HepG2 (cell line): ENCODE data around the gene SMIM22. TPM values are rescaled to one million over a fixed set of nuclear protein-coding genes. Genes with fewer than 3 reads are reported as not detected.

ENCODE experiments used
- ATAC-seq: fragments of 200-7000 bp; cut with Tn5 transposase; 3 replicates; pipeline ENCODE4 v1.9.1; 2020; ENCODE audit warnings: mild to moderate bottlenecking, moderate library complexity
- BruUV-seq: library from RNA; stranded (reverse); fragments of 400-500 nt; replicated peaks from 2 replicates; lab custom pipeline; 2021; lab: Mats Ljungman, UMichigan
- CTCF ChIA-PET: fragments of 300-600 bp; formaldehyde crosslinking; extraction: SDS; loops from one replicate; lab custom pipeline; 2021; ENCODE audit warnings: low total read pairs, inconsistent platforms, low intra/inter-chr PET ratio; lab: Yijun Ruan, JAX
- POLR2A ChIA-PET: fragments of 350-600 bp; sonication (Branson Sonifier 250); formaldehyde crosslinking; loops from one replicate; lab custom pipeline; 2020; ENCODE audit warnings: antibody characterized with exemption, inconsistent platforms; lab: Yijun Ruan, JAX
- DNase-seq: peaks from one replicate; pipeline ENCODE4 v3.0.0-alpha.2; 2015; ENCODE audit warnings: low spot score
- FAIRE-seq: peaks from 3 replicates; lab custom pipeline; 2011; peaks lifted over from hg19 to GRCh38; lab: Jason Lieb, UNC
- H2AFZ ChIP-seq: one replicate; pipeline ENCODE4 v1.6.1; 2011; ENCODE audit warnings: low read length, inconsistent platforms
- H3K27ac ChIP-seq: fragments of 300-600 bp; 3 replicates; pipeline ENCODE4 v1.8.0; 2011; ENCODE audit warnings: mixed run types, mild to moderate bottlenecking, mixed read lengths, low read length, inconsistent platforms; ENCODE audit not compliant: insufficient read depth; ENCODE audit errors: extremely low read length
- H3K27me3 ChIP-seq, 2 experiments: fragments of 200-600 bp in 1 of 2; 2 replicates in 1 of 2; 3 replicates in 1 of 2; pipeline versions ENCODE4 v1.6.0 to v1.8.0; 2011; ENCODE audit warnings: low read length in 2 of 2, mild to moderate bottlenecking in 2 of 2, moderate library complexity in 2 of 2, inconsistent platforms in 1 of 2; ENCODE audit not compliant: insufficient read depth in 2 of 2, control insufficient read depth in 1 of 2
- H3K36me3 ChIP-seq, 2 experiments: fragments of 200-600 bp in 1 of 2; replicated peaks in 1 of 2; 2 replicates in 1 of 2; 3 replicates in 1 of 2; pipeline versions ENCODE4 v1.5.1 to v1.8.0; 2011; ENCODE audit warnings: low read length in 2 of 2, inconsistent platforms in 1 of 2; ENCODE audit not compliant: insufficient read depth in 2 of 2, control insufficient read depth in 1 of 2
- H3K4me1 ChIP-seq: 2 replicates; pipeline ENCODE4 v1.5.1; 2012; ENCODE audit warnings: low read length, inconsistent platforms; ENCODE audit not compliant: insufficient read depth
- H3K4me2 ChIP-seq: 2 replicates; pipeline ENCODE4 v1.6.0; 2011; ENCODE audit warnings: low read depth, low read length, inconsistent platforms
- H3K4me3 ChIP-seq, 3 experiments: fragments of 200-600 bp in 1 of 3; sonication (generic), shearing (Covaris generic) in 1 of 3; replicated peaks in 1 of 3; 2 replicates each; pipeline ENCODE4 v1.5.1; 2011 to 2016; ENCODE audit warnings: low read length in 3 of 3, inconsistent platforms in 2 of 3, low read depth in 2 of 3, mild to moderate bottlenecking in 2 of 3, control low read depth in 1 of 3, mixed read lengths in 1 of 3; ENCODE audit not compliant: insufficient read depth in 1 of 3
- H3K79me2 ChIP-seq: one replicate; pipeline ENCODE4 v1.6.1; 2011; ENCODE audit warnings: low read length, inconsistent platforms; ENCODE audit not compliant: insufficient read depth
- H3K9ac ChIP-seq: 2 replicates; pipeline ENCODE4 v1.6.0; 2011; ENCODE audit warnings: mild to moderate bottlenecking, low read depth, low read length, inconsistent platforms; ENCODE audit not compliant: insufficient read depth
- H3K9me3 ChIP-seq: 2 replicates; pipeline ENCODE4 v1.5.1; 2012; ENCODE audit warnings: mild to moderate bottlenecking, low read length
- H4K20me1 ChIP-seq: 2 replicates; pipeline ENCODE4 v1.6.0; 2011; ENCODE audit warnings: inconsistent platforms, mild to moderate bottlenecking, low read length, moderate library complexity; ENCODE audit not compliant: insufficient read depth
- AGO2 ChIP-seq: fragments of 200-400 bp; formaldehyde crosslinking; optimal IDR thresholded peaks from 2 replicates; pipeline ENCODE3; 2017; ENCODE audit warnings: mild to moderate bottlenecking, low read depth, low read length, moderate library complexity
- ATF7-NPFF ChIP-seq: sonication (generic); formaldehyde crosslinking; IDR thresholded peaks from 2 replicates; pipeline ENCODE4 v1.8.1; 2023; ENCODE audit warnings: mild to moderate bottlenecking, low read depth, missing genetic modification reagents, moderate library complexity
- MXD3 ChIP-seq: IDR thresholded peaks from 2 replicates; pipeline ENCODE4 v1.6.1; 2016; ENCODE audit warnings: mild to moderate bottlenecking, missing biosample characterization, missing genetic modification reagents
- RBFOX2 ChIP-seq: fragments of 200-400 bp; formaldehyde crosslinking; IDR thresholded peaks from 2 replicates; pipeline ENCODE4 v1.6.1; 2017; ENCODE audit warnings: low read depth, mild to moderate bottlenecking, low read length
- STAG1 ChIP-seq: sonication (generic); formaldehyde crosslinking; IDR thresholded peaks from 2 replicates; pipeline ENCODE4 v1.4.0; 2020; ENCODE audit warnings: missing genetic modification reagents
- ZBTB1 ChIP-seq: sonication (generic); formaldehyde crosslinking; IDR thresholded peaks from 2 replicates; pipeline ENCODE4 v1.4.0; 2020; ENCODE audit warnings: missing genetic modification reagents, borderline replicate concordance
- ZNF143 ChIP-seq: sonication (generic); formaldehyde crosslinking; IDR thresholded peaks from 2 replicates; pipeline ENCODE4 v1.4.0; 2020; ENCODE audit warnings: missing genetic modification reagents
- ZSCAN22 ChIP-seq: sonication (generic); formaldehyde crosslinking; IDR thresholded peaks from 2 replicates; pipeline ENCODE4 v1.4.0; 2020; ENCODE audit warnings: mild to moderate bottlenecking, missing genetic modification reagents
- WGBS: methylation state at CpG from one replicate; pipeline ENCODE4 v1.1.6; 2017; ENCODE audit warnings: low lambda C conversion rate; 5-methylcytosine and 5-hydroxymethylcytosine counted together
- in situ Hi-C: cut with HindIII; loops from 2 replicates; pipeline ENCODE4 v1.10.0; 2017; ENCODE audit warnings: low pct_unique_long_range_greater_than_20kb; ENCODE audit not compliant: extremely low pct_ligation_motif_present
- intact Hi-C: fragments of 100-400 bp; cut with micrococcal nuclease; formaldehyde crosslinking; loops from one replicate; pipeline ENCODE4 v1.10.0; 2022; ENCODE audit not compliant: unreplicated experiment
- polyA plus RNA-seq, 8 experiments: library from polyadenylated mRNA; depleted of rRNA in 3 of 8; stranded (reverse) in 7 of 8; unstranded in 1 of 8; fragments of >200 nt; fragmentation: Illumina TruSeq in 4 of 8; extraction: Trizol in 4 of 8; gene quantifications; 2 replicates each; pipeline versions ENCODE4 v1.2.1 to v1.2.3, GENCODE V29; 2011 to 2016; ENCODE audit warnings: low read depth in 4 of 8, missing spikeins in 1 of 8, mixed read lengths in 1 of 8; ENCODE audit not compliant: insufficient read depth in 1 of 8
- total RNA-seq, 5 experiments: library from RNA; depleted of rRNA; stranded (reverse); fragments of >200 nt; fragmentation: Illumina TruSeq; extraction: Trizol; gene quantifications; 2 replicates each; pipeline ENCODE4 v1.2.3, GENCODE V29; 2016; ENCODE audit warnings: low read depth in 1 of 5
- TF ChIP-seq, protein P1 (sequence below): sonication (generic); formaldehyde crosslinking; IDR thresholded peaks from 2 replicates; pipeline ENCODE4 v1.4.0; 2020; ENCODE audit warnings: missing genetic modification reagents
- TF ChIP-seq, protein P2 (sequence below): sonication (generic); IDR thresholded peaks from 2 replicates; pipeline ENCODE4 v1.6.1; 2016; ENCODE audit warnings: low read depth, borderline replicate concordance

The SMIM22 gene
- total and polyA plus RNA-seq, 2 of the 13 experiments (the other 11 are each of a cell fraction or from before 2014, with no cell fraction given): not detected

GRCh38 chr16:4762205-4762604 is 33.0 kb upstream of the SMIM22 start:
- Histone ChIP-seq H3K79me2 (peaks cover 19% of the 10 kb centered on the region), H3K9me3 (no peaks in the 10 kb centered on the region), H2AFZ (no peak overlapping the region), H3K27ac (no peak overlapping the region), H3K4me3 (no peak overlapping the region), H3K4me2 (no peak overlapping the region), H4K20me1 (no peaks in the 10 kb centered on the region), H3K27me3 (no peaks in the 10 kb centered on the region), H3K9ac (no peak overlapping the region), H3K36me3 (peaks cover 23 to 60% of the 10 kb centered on the region in 2 experiments; a peak in 4 of 5 replicates), H3K4me1 (peaks cover 26% of the 10 kb centered on the region)
- DNase-seq (no peak), ATAC-seq (no peak), FAIRE-seq (no peak)
- in situ Hi-C loops: no loop called here
- no peak for TF ChIP-seq ZBTB1
- TF ChIP-seq AGO2: peak; percentile 71
- TF ChIP-seq, protein P1, sequence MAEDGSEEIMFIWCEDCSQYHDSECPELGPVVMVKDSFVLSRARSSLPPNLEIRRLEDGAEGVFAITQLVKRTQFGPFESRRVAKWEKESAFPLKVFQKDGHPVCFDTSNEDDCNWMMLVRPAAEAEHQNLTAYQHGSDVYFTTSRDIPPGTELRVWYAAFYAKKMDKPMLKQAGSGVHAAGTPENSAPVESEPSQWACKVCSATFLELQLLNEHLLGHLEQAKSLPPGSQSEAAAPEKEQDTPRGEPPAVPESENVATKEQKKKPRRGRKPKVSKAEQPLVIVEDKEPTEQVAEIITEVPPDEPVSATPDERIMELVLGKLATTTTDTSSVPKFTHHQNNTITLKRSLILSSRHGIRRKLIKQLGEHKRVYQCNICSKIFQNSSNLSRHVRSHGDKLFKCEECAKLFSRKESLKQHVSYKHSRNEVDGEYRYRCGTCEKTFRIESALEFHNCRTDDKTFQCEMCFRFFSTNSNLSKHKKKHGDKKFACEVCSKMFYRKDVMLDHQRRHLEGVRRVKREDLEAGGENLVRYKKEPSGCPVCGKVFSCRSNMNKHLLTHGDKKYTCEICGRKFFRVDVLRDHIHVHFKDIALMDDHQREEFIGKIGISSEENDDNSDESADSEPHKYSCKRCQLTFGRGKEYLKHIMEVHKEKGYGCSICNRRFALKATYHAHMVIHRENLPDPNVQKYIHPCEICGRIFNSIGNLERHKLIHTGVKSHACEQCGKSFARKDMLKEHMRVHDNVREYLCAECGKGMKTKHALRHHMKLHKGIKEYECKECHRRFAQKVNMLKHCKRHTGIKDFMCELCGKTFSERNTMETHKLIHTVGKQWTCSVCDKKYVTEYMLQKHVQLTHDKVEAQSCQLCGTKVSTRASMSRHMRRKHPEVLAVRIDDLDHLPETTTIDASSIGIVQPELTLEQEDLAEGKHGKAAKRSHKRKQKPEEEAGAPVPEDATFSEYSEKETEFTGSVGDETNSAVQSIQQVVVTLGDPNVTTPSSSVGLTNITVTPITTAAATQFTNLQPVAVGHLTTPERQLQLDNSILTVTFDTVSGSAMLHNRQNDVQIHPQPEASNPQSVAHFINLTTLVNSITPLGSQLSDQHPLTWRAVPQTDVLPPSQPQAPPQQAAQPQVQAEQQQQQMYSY (CRISPR knock-in tag): no peak
- peak; percentile 62; the same call in 1 of the 2 replicates for TF ChIP-seq RBFOX2
- POLR2A ChIA-PET: interaction anchor here (1.1 kb wide), 1 partner anchor 28 kb away, joined by 3 read pairs; the partner anchor contains the start of genes ANKS3 and DNAAF8
- BruUV-seq: no TSS peak
- intact Hi-C loops: no loop called here
- 96% methylated on average over 9 of the region's 9 CpGs for WGBS
- CTCF ChIA-PET: no interaction called here

- FAIRE-seq (no peak), ATAC-seq (no peak), DNase-seq (no peak)
- no peak overlapping the region for H3K4me3 ChIP-seq
- no peaks in the 10 kb centered on the region for H3K9me3 ChIP-seq
- no peak overlapping the region for H3K4me2 ChIP-seq
- ChIA-PET CTCF (no interaction called here), POLR2A (no interaction called here)
- H3K9ac ChIP-seq: no peak overlapping the region
- no peak overlapping the region for H3K27ac ChIP-seq
- no peaks in the 10 kb centered on the region; a peak in 1 of 5 replicates for H3K27me3 ChIP-seq
- no peak overlapping the region for H2AFZ ChIP-seq
- in situ Hi-C loops (no loop called here), intact Hi-C loops (no loop called here)
- no TSS peak for BruUV-seq
- peaks cover 19% of the 10 kb centered on the region for H3K79me2 ChIP-seq
- peaks cover 20 to 51% of the 10 kb centered on the region in 2 experiments; a peak in 4 of 5 replicates for H3K36me3 ChIP-seq
- WGBS: 97% methylated on average over 6 of the region's 7 CpGs
- no peaks in the 10 kb centered on the region for H4K20me1 ChIP-seq
- H3K4me1 ChIP-seq: peaks cover 26% of the 10 kb centered on the region
- TF ChIP-seq STAG1 (CRISPR knock-in tag) (0 out of 2 replicates have a peak, but pooled peaks have one; percentile 6), ZNF143 (no peak), ZSCAN22 (CRISPR knock-in tag) (no peak), ATF7-NPFF (CRISPR knock-in tag) (no peak), MXD3 (CRISPR knock-in tag) (no peak)
- TF ChIP-seq, protein P2, sequence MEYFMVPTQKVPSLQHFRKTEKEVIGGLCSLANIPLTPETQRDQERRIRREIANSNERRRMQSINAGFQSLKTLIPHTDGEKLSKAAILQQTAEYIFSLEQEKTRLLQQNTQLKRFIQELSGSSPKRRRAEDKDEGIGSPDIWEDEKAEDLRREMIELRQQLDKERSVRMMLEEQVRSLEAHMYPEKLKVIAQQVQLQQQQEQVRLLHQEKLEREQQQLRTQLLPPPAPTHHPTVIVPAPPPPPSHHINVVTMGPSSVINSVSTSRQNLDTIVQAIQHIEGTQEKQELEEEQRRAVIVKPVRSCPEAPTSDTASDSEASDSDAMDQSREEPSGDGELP: no peak
Measured at GRCh38 chr16:4763791-4764190, 31.4 kb upstream of the SMIM22 start.
